K562 (cell line): ENCODE data around the gene PHACTR3. TPM values are rescaled to one million over a fixed set of nuclear protein-coding genes. Genes with fewer than 3 reads are reported as not detected.
A peak's percentile ranks its signal among the peaks of the same experiment; 100 is the strongest.

ENCODE experiments used
- ATAC-seq: fragments of 200-7000 bp; cut with Tn5 transposase; 3 replicates; pipeline ENCODE4 v1.9.1; 2020; ENCODE audit warnings: moderate library complexity
- BruUV-seq: library from RNA; stranded (reverse); fragments of 400-500 nt; replicated peaks from 2 replicates; lab custom pipeline; 2021; lab: Mats Ljungman, UMichigan
- CTCF ChIA-PET: fragments of 300-600 bp; formaldehyde crosslinking; extraction: SDS; loops from one replicate; lab custom pipeline; 2021; ENCODE audit warnings: low intra/inter-chr PET ratio; lab: Yijun Ruan, JAX
- POLR2A ChIA-PET: fragments of 300-600, 350-650 bp; sonication (Branson Sonifier 250); formaldehyde crosslinking; extraction: SDS; loops from one replicate; lab custom pipeline; 2021; ENCODE audit warnings: antibody characterized with exemption, inconsistent platforms; lab: Yijun Ruan, JAX
- DNase-seq, 4 experiments: peaks; one replicate each; pipeline versions ENCODE4 v3.0.0 to v3.0.0-alpha.2; 2011 to 2018; ENCODE audit warnings: low spot score in 3 of 4, mixed read lengths in 3 of 4; ENCODE audit errors: extremely low read depth in 1 of 4
- FAIRE-seq: peaks from 2 replicates; lab custom pipeline; 2011; peaks lifted over from hg19 to GRCh38; lab: Jason Lieb, UNC
- H2AFZ ChIP-seq: 2 replicates; pipeline ENCODE4 v1.6.0; 2011; ENCODE audit warnings: low read depth, low read length, control low read depth, inconsistent platforms
- H3K27ac ChIP-seq: fragments of 200-600 bp; 3 replicates; pipeline ENCODE4 v1.8.0; 2011; ENCODE audit warnings: low read depth, mild to moderate bottlenecking, control low read depth, inconsistent platforms, low read length, moderate library complexity, mixed read lengths; ENCODE audit errors: extremely low read depth
- H3K27me3 ChIP-seq, 2 experiments: fragments of 300-600 bp in 1 of 2; 2 replicates in 1 of 2; 3 replicates in 1 of 2; pipeline versions ENCODE4 v1.6.0 to v1.8.0; 2011; ENCODE audit warnings: inconsistent platforms in 2 of 2, low read length in 2 of 2, mild to moderate bottlenecking in 1 of 2, mixed read lengths in 1 of 2, moderate library complexity in 1 of 2; ENCODE audit not compliant: control insufficient read depth in 2 of 2, insufficient read depth in 2 of 2
- H3K36me3 ChIP-seq: fragments of 300-600 bp; 3 replicates; pipeline ENCODE4 v1.8.0; 2011; ENCODE audit warnings: mild to moderate bottlenecking, low read length, inconsistent platforms; ENCODE audit not compliant: control insufficient read depth, insufficient read depth
- H3K4me1 ChIP-seq, 2 experiments: fragments of 200-600 bp in 1 of 2; replicated peaks in 1 of 2; 2 replicates in 1 of 2; 3 replicates in 1 of 2; pipeline versions ENCODE4 v1.5.1 to v1.8.0; 2011; ENCODE audit warnings: inconsistent platforms in 2 of 2, low read length in 2 of 2, mild to moderate bottlenecking in 1 of 2, mixed read lengths in 1 of 2, moderate library complexity in 1 of 2; ENCODE audit not compliant: control insufficient read depth in 2 of 2, insufficient read depth in 2 of 2
- H3K4me2 ChIP-seq: 2 replicates; pipeline ENCODE4 v1.6.1; 2011; ENCODE audit warnings: low read length, control low read depth, inconsistent platforms, mixed read lengths; ENCODE audit not compliant: insufficient read depth
- H3K4me3 ChIP-seq: fragments of 200-600 bp; sonication (generic), shearing (Covaris generic); 2 replicates; pipeline ENCODE4 v1.5.1; 2016; ENCODE audit warnings: control low read depth, inconsistent platforms
- H3K79me2 ChIP-seq: fragments of 200-600 bp; 3 replicates; pipeline ENCODE4 v1.8.0; 2011; ENCODE audit warnings: low read length, inconsistent platforms; ENCODE audit not compliant: control insufficient read depth, insufficient read depth
- H3K9ac ChIP-seq, 2 experiments: 2 replicates each; pipeline versions ENCODE4 v1.6.0 to v1.6.1; 2011; ENCODE audit warnings: low read depth in 2 of 2, low read length in 2 of 2, control low read depth in 1 of 2, inconsistent platforms in 1 of 2, mild to moderate bottlenecking in 1 of 2, mixed read lengths in 1 of 2; ENCODE audit not compliant: insufficient read depth in 1 of 2
- H3K9me1 ChIP-seq: one replicate; pipeline ENCODE4 v1.6.0; 2011; ENCODE audit warnings: inconsistent platforms, mild to moderate bottlenecking, low read length, moderate library complexity; ENCODE audit not compliant: control insufficient read depth, insufficient read depth
- H3K9me3 ChIP-seq: replicated peaks from 2 replicates; pipeline ENCODE4 v1.5.1; 2011; ENCODE audit warnings: low read depth, low read length, inconsistent platforms; ENCODE audit not compliant: control insufficient read depth, insufficient read depth
- H4K20me1 ChIP-seq: replicated peaks from 2 replicates; pipeline ENCODE4 v1.6.1; 2011; ENCODE audit warnings: low read length, inconsistent platforms, mixed read lengths; ENCODE audit not compliant: control insufficient read depth, insufficient read depth
- CBFA2T2 ChIP-seq: fragments of 450-650 bp; conservative IDR thresholded peaks from 2 replicates; pipeline ENCODE4 v1.6.1; 2017; ENCODE audit warnings: mild to moderate bottlenecking
- CEBPB ChIP-seq: fragments of 450-650 bp; IDR thresholded peaks from 2 replicates; pipeline ENCODE4 v1.6.1; 2016; ENCODE audit warnings: missing genetic modification characterization, missing compliant biosample characterization
- PRPF4 ChIP-seq: fragments of 200-400 bp; formaldehyde crosslinking; IDR thresholded peaks from one replicate; pipeline ENCODE4 v1.6.1; 2017; ENCODE audit warnings: low read length, low read depth, mild to moderate bottlenecking; ENCODE audit not compliant: insufficient read depth, poor library complexity, severe bottlenecking
- SP1 ChIP-seq: sonication (generic); formaldehyde crosslinking; IDR thresholded peaks from 2 replicates; pipeline ENCODE4 v1.8.1; 2022; ENCODE audit warnings: mild to moderate bottlenecking, missing genetic modification reagents
- SUPT5H ChIP-seq: fragments of 450-650 bp; IDR thresholded peaks from 2 replicates; pipeline ENCODE4 v1.6.1; 2016
- TEAD4 ChIP-seq, 2 experiments: sonication (generic) in 1 of 2; formaldehyde crosslinking in 1 of 2; IDR thresholded peaks; 2 replicates each; pipeline versions ENCODE4 v1.6.1 to v1.8.0; 2012 to 2022; ENCODE audit warnings: borderline replicate concordance in 1 of 2, inconsistent platforms in 1 of 2, low read length in 1 of 2, mild to moderate bottlenecking in 1 of 2, missing genetic modification reagents in 1 of 2
- ZBED1 ChIP-seq: IDR thresholded peaks from 2 replicates; pipeline ENCODE4 v1.6.1; 2014
- ZNF23 ChIP-seq: fragments of 250-450 bp; sonication (Bioruptor Pico); IDR thresholded peaks from 2 replicates; pipeline ENCODE4 v1.4.0; 2020; ENCODE audit warnings: mild to moderate bottlenecking
- ZNF316 ChIP-seq: fragments of 450-650 bp; IDR thresholded peaks from 2 replicates; pipeline ENCODE4 v1.6.1; 2016
- WGBS: fragments of 100-300 bp; shearing (Covaris generic); methylation state at CpG from one replicate; pipeline ENCODE4 v1.1.6; 2016; ENCODE audit warnings: low coverage, mixed read lengths; ENCODE audit not compliant: insufficient coverage; ENCODE audit errors: missing lambda C conversion rate; 5-methylcytosine and 5-hydroxymethylcytosine counted together
- in situ Hi-C: fragments of 300-500 bp; cut with MboI; formaldehyde crosslinking; loops from 4 replicates; pipeline ENCODE4 v1.15.0; 2018; ENCODE audit warnings: inconsistent platforms, mixed read lengths
- intact Hi-C: fragments of 100-400 bp; cut with micrococcal nuclease; formaldehyde crosslinking; loops from 2 replicates; pipeline ENCODE4 v1.14.2; 2022
- polyA plus RNA-seq, 8 experiments: library from polyadenylated mRNA; depleted of rRNA in 4 of 8; stranded (reverse) in 5 of 8; unstranded in 3 of 8; fragments of >200 nt; fragmentation: Nextera tagmentation in 2 of 8; fragmentation: Illumina TruSeq in 1 of 8; extraction: Ambion mirVana in 2 of 8; extraction: Trizol in 1 of 8; gene quantifications; 2 replicates each; pipeline versions ENCODE4 v1.2.1 to v1.2.3, GENCODE V29; 2011 to 2014; ENCODE audit warnings: inconsistent platforms in 1 of 8, missing spikeins in 1 of 8
- total RNA-seq, 7 experiments: library from RNA; depleted of rRNA in 6 of 7; stranded (reverse); fragments of >200 nt in 6 of 7; fragmentation: Illumina TruSeq in 2 of 7; extraction: Trizol in 2 of 7; gene quantifications; 2 replicates each; pipeline versions ENCODE4 v1.2.1 to v1.2.3, GENCODE V29; 2011 to 2021; ENCODE audit warnings: low replicate concordance in 1 of 7
- TF ChIP-seq, protein P1 (sequence below): sonication (generic); formaldehyde crosslinking; IDR thresholded peaks from 2 replicates; pipeline ENCODE4 v1.8.1; 2023; ENCODE audit warnings: mild to moderate bottlenecking, missing genetic modification reagents, moderate library complexity
- TF ChIP-seq, protein P2 (sequence below): fragments of 450-650 bp; formaldehyde crosslinking; IDR thresholded peaks from 2 replicates; pipeline ENCODE4 v1.4.0; 2020; ENCODE audit warnings: mild to moderate bottlenecking, moderate library complexity
- TF ChIP-seq, protein P3 (sequence below): sonication (generic); formaldehyde crosslinking; IDR thresholded peaks from 2 replicates; pipeline ENCODE4 v1.8.0; 2022; ENCODE audit warnings: mild to moderate bottlenecking, missing genetic modification reagents, borderline replicate concordance

The PHACTR3 gene
- total and polyA plus RNA-seq, 9 of the 15 experiments (the other 6 are each of a cell fraction or from before 2014, with no cell fraction given): not detected

DNA sequence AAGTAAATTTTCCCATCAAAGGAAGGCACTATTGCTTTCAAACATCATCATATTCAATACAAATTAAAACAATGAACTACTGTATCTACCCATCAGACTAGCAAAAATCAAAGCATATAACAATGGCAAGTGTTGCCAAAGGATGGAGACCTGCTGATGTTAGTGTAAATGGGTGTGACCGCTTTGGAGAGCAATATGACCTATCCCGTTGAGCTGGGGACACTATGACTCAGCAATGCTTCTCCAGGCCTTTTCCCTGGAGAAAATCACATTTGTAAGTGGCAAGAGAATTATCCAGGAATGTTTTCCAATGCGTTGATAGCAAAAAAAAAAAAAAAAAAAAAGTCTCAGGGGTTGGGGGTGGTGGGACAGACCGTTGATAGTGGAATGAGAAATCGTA is 46.1 kb downstream of the PHACTR3 start (continued):
- TF ChIP-seq TEAD4 (IDR thresholded peaks at IDR 0.05; ENCODE audit: low read length) (no peak), TEAD4 (CRISPR knock-in tag; IDR thresholded peaks at IDR 0.05; ENCODE audit: borderline replicate concordance) (no peak), CBFA2T2 (no peak), CEBPB (tag) (no peak)

DNA sequence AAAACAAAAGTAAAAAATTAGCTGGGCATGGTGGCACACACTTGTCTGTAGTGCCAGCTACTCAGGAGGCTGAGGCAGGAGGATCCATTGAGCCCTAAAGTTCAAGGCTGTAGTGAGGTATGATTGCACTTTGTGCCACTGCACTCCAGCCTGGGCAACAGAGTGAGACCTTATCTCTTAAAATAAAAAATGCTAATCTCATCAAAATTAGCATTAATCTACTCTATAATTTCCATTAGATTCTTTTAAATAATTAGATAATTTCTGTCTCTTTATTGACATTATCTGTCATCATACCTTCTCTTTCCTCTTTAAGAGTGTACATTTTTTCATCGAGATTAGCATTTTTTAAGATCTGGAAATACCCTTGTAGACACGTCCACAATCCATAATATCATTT is 48.0 kb downstream of the PHACTR3 start:
- Histone ChIP-seq H3K4me1 (no peaks in the 10 kb centered on the region), H3K4me3 (no peak overlapping the region), H3K9me1 (no peaks in the 10 kb centered on the region), H3K4me2 (no peak overlapping the region), H3K9me3 (no peaks in the 10 kb centered on the region), H3K27me3 (no peaks in the 10 kb centered on the region), H3K9ac (no peak overlapping the region), H3K79me2 (no peaks in the 10 kb centered on the region), H2AFZ (no peak overlapping the region), H3K36me3 (no peaks in the 10 kb centered on the region), H3K27ac (no peak overlapping the region), H4K20me1 (no peaks in the 10 kb centered on the region)
- 0% methylated on average over 2 of the region's 2 CpGs for WGBS
- in situ Hi-C loops (no loop called here), intact Hi-C loops (no loop called here)
- TF ChIP-seq ZNF23 (no peak), ZNF316 (0 out of 2 replicates have a peak, but pooled peaks have one; percentile 12), ZBED1 (no peak), SUPT5H (no peak), PRPF4 (no peak), SP1 (CRISPR knock-in tag) (no peak)
- TF ChIP-seq, protein P1, sequence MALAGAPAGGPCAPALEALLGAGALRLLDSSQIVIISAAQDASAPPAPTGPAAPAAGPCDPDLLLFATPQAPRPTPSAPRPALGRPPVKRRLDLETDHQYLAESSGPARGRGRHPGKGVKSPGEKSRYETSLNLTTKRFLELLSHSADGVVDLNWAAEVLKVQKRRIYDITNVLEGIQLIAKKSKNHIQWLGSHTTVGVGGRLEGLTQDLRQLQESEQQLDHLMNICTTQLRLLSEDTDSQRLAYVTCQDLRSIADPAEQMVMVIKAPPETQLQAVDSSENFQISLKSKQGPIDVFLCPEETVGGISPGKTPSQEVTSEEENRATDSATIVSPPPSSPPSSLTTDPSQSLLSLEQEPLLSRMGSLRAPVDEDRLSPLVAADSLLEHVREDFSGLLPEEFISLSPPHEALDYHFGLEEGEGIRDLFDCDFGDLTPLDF: no peak
- TF ChIP-seq, protein P2, sequence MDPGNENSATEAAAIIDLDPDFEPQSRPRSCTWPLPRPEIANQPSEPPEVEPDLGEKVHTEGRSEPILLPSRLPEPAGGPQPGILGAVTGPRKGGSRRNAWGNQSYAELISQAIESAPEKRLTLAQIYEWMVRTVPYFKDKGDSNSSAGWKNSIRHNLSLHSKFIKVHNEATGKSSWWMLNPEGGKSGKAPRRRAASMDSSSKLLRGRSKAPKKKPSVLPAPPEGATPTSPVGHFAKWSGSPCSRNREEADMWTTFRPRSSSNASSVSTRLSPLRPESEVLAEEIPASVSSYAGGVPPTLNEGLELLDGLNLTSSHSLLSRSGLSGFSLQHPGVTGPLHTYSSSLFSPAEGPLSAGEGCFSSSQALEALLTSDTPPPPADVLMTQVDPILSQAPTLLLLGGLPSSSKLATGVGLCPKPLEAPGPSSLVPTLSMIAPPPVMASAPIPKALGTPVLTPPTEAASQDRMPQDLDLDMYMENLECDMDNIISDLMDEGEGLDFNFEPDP (CRISPR knock-in tag): no peak
- TF ChIP-seq, protein P3, sequence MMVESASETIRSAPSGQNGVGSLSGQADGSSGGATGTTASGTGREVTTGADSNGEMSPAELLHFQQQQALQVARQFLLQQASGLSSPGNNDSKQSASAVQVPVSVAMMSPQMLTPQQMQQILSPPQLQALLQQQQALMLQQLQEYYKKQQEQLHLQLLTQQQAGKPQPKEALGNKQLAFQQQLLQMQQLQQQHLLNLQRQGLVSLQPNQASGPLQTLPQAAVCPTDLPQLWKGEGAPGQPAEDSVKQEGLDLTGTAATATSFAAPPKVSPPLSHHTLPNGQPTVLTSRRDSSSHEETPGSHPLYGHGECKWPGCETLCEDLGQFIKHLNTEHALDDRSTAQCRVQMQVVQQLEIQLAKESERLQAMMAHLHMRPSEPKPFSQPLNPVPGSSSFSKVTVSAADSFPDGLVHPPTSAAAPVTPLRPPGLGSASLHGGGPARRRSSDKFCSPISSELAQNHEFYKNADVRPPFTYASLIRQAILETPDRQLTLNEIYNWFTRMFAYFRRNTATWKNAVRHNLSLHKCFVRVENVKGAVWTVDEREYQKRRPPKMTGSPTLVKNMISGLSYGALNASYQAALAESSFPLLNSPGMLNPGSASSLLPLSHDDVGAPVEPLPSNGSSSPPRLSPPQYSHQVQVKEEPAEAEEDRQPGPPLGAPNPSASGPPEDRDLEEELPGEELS (CRISPR knock-in tag): no peak
- ChIA-PET CTCF (no interaction called here), POLR2A (interaction anchor here (0.6 kb wide), 1 partner anchor 1648 kb away, joined by 3 read pairs; no protein-coding TSS in a partner anchor)
- DNase-seq (no peak), FAIRE-seq (no peak), ATAC-seq (no peak)
- no TSS peak for BruUV-seq
